Measurements from ENCODE around the gene LTB. TPM values are rescaled to one million over a fixed set of nuclear protein-coding genes. Genes with fewer than 3 reads are reported as not detected.

LTB gene
- total and polyA plus RNA-seq, 9 of the 15 experiments (the other 6 are each of a cell fraction or from before 2014, with no cell fraction given), result 0.07 to 0.51 TPM; not detected in 7

DNA sequence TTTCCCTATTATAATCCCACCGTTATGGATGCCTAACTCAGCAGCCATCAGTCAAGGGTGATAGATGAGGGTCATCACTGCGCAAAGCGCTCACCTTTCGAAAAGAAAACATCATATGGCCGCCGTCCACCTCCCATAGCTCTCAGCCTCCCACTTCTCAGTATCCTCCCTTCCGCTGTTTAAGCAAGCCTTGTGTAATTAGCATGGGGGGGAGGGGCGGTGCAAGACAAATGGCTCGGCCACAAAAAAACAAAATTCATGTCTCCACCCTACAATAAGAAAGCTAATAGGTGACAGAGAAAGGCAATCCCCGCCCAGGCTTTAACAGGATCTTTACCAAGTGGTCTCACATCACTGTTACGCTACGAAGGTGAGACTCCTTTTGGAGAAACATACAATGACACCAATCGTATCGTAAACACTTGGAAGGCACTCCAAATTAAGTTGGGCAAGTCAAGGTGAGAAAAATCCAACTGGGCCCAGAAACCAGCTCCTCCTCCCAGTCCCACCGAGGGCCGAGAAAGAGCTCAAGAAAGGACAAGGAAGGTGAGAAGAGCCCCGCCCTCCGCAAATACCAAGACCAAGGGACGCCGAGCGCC is 41.1 kb downstream of the LTB start (continued):
- TF ChIP-seq CBX3 (IDR thresholded peaks at IDR 0.05; ENCODE audit: borderline replicate concordance in 1 of 2, low read length in 2 of 2) (no peak), XRCC5 (IDR thresholded peaks at IDR 0.05; ENCODE audit: low read depth, low read length) (0 out of 2 replicates have a peak, but pooled peaks have one; percentile 26), SAP30 (IDR thresholded peaks at IDR 0.05; ENCODE audit: borderline replicate concordance, insufficient read depth, low read depth, low read length, poor library complexity, severe bottlenecking) (peak; percentile 21), TRIM24 (IDR thresholded peaks at IDR 0.05) (no peak), ZMIZ1 (IDR thresholded peaks at IDR 0.05; ENCODE audit: low read depth in 2 of 2, low read length in 2 of 2) (no peak), CHD4 (IDR thresholded peaks at IDR 0.05; ENCODE audit: insufficient read depth, insufficient replicate concordance, low read depth, low read length, poor library complexity, severe bottlenecking) (no peak), TAF1 (IDR thresholded peaks at IDR 0.05; ENCODE audit: control insufficient read depth, extremely low read depth, insufficient read depth, low read length, severe bottlenecking) (no peak), SMARCA4 (IDR thresholded peaks at IDR 0.05) (no peak; the same call in 1 of the 2 replicates), ZNF431 (CRISPR knock-in tag; IDR thresholded peaks at IDR 0.05) (0 out of 2 replicates have a peak, but pooled peaks have one; percentile 62), TAF7 (tag; IDR thresholded peaks at IDR 0.05) (no peak), BDP1 (IDR thresholded peaks at IDR 0.05; ENCODE audit: insufficient read depth, insufficient read length) (no peak), NFIX (CRISPR knock-in tag; IDR thresholded peaks at IDR 0.05; ENCODE audit: low read depth) (no peak), PCBP2 (IDR thresholded peaks at IDR 0.05; ENCODE audit: low read depth, low read length, poor library complexity, severe bottlenecking) (no peak), RBM14 (IDR thresholded peaks at IDR 0.05; ENCODE audit: borderline replicate concordance, insufficient read depth, low read depth, low read length) (no peak), TCF3 (CRISPR knock-in tag; IDR thresholded peaks at IDR 0.05) (no peak; the same call in 1 of the 2 replicates)
- TF ChIP-seq, protein P1, sequence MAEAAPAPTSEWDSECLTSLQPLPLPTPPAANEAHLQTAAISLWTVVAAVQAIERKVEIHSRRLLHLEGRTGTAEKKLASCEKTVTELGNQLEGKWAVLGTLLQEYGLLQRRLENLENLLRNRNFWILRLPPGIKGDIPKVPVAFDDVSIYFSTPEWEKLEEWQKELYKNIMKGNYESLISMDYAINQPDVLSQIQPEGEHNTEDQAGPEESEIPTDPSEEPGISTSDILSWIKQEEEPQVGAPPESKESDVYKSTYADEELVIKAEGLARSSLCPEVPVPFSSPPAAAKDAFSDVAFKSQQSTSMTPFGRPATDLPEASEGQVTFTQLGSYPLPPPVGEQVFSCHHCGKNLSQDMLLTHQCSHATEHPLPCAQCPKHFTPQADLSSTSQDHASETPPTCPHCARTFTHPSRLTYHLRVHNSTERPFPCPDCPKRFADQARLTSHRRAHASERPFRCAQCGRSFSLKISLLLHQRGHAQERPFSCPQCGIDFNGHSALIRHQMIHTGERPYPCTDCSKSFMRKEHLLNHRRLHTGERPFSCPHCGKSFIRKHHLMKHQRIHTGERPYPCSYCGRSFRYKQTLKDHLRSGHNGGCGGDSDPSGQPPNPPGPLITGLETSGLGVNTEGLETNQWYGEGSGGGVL (CRISPR knock-in tag; IDR thresholded peaks at IDR 0.05), result no peak
- TF ChIP-seq, protein P2, sequence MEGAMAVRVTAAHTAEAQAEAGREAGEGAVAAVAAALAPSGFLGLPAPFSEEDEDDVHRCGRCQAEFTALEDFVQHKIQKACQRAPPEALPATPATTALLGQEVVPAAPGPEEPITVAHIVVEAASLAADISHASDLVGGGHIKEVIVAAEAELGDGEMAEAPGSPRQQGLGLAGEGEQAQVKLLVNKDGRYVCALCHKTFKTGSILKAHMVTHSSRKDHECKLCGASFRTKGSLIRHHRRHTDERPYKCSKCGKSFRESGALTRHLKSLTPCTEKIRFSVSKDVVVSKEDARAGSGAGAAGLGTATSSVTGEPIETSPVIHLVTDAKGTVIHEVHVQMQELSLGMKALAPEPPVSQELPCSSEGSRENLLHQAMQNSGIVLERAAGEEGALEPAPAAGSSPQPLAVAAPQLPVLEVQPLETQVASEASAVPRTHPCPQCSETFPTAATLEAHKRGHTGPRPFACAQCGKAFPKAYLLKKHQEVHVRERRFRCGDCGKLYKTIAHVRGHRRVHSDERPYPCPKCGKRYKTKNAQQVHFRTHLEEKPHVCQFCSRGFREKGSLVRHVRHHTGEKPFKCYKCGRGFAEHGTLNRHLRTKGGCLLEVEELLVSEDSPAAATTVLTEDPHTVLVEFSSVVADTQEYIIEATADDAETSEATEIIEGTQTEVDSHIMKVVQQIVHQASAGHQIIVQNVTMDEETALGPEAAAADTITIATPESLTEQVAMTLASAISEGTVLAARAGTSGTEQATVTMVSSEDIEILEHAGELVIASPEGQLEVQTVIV (CRISPR knock-in tag; IDR thresholded peaks at IDR 0.05; ENCODE audit: borderline replicate concordance), result no peak

Data from K562 (cell line).